Measurements from ENCODE around the gene RALB.

Gene RALB

DNA sequence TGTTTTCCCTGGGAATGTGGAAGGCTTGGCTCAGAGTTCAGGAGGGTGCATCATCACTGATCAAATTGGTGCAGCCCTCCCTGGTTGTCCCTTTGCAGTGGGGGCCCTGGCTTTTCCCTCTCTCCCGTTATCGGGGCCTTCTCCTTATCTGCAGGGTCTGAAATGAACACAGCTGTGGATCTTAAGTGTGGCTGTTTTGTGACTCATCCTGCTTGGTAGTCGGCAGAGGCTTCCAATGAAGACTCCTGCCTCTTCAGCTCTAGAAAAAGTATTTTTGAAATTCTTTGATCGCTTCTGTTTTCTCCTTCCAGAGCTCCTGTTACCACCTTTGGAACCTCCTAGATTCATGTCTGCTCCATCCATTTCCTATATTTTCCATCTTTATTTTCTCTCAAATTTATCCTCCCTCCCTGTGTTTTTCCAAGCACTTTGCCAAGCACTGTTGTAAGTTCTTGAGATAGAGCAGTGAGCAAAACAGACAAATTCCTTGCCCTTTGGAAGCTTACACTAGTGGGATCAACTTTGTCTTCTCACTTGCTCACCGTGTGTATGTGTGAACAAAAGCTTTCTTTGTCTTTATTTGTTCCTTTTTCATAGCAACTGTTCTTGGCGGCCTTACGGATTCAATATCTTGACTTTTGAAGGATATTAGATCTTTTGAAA is 45.7 kb downstream of the RALB start:
- no peak overlapping the region for H3K27ac ChIP-seq
- TF ChIP-seq EZH2 (IDR thresholded peaks at IDR 0.05) (no peak), POLR2AphosphoS5 (IDR thresholded peaks at IDR 0.05; ENCODE audit: borderline replicate concordance, low read depth, low read length) (no peak), FOXP2 (optimal IDR thresholded peaks at IDR 0.05; ENCODE audit: control extremely low read depth, extremely low read length, insufficient read depth) (no peak)
- H3K9me3 ChIP-seq (ENCODE audit: low read depth, low read length), result no peaks in the 10 kb centered on the region
- H3K4me3 ChIP-seq, result no peak overlapping the region
- H3K36me3 ChIP-seq (ENCODE audit: insufficient read depth, low read length), result no peaks in the 10 kb centered on the region
- DNase-seq (ENCODE audit: low read depth, low spot score), result no peak
- H3K9ac ChIP-seq (ENCODE audit: insufficient read length), result no peak overlapping the region

DNA sequence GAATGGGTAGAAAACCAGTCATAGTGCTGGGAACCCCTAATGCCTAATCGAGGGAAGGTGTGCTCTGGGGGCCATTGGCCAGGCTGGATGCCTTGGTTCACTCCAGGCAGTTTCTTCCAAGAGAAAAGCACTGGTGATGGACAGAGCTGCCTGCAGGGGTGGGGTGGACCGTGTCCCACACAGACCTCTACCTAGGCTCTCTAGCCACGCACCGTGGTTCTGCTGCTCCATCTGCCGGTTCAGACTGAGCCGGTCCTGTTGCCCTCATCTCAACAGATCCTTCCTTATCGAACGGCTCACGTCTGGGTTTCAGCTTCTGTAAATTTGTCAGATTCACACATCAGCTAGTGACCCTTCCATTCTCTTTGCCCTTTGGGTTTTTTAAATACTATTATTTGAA is 46.4 kb downstream of the RALB start:
- H3K36me3 ChIP-seq (ENCODE audit: insufficient read depth, low read length), result no peaks in the 10 kb centered on the region
- no peak overlapping the region for H3K4me3 ChIP-seq
- DNase-seq (ENCODE audit: low read depth, low spot score), result no peak
- H3K9me3 ChIP-seq (ENCODE audit: low read depth, low read length), result no peaks in the 10 kb centered on the region
- TF ChIP-seq FOXP2 (optimal IDR thresholded peaks at IDR 0.05; ENCODE audit: control extremely low read depth, extremely low read length, insufficient read depth), result no peak
- no peak for TF ChIP-seq EZH2 (IDR thresholded peaks at IDR 0.05)
- TF ChIP-seq POLR2AphosphoS5 (IDR thresholded peaks at IDR 0.05; ENCODE audit: borderline replicate concordance, low read depth, low read length), result no peak
- H3K9ac ChIP-seq (ENCODE audit: insufficient read length), result no peak overlapping the region
- no peak overlapping the region for H3K27ac ChIP-seq

DNA sequence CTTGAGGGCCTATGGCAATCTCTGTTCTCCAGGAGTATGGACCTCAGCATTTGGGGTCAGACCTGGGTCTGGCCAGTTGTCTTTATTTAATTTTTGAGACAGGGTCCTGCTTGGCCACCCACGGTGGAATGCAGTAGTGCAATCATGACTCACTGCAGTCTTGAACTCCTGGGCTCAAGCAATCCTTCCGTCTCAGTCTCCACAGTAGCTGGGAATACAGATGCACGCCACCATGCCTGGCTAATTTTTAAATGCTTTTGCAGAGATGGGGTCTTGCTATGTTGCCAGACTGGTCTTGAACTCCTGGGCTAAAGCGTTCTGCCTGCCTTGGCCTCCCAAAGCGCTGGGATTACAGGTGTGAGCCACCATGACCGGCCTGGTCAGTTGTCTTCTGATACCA is 46.9 kb downstream of the RALB start:
- no peak for DNase-seq (ENCODE audit: low read depth, low spot score)
- H3K4me3 ChIP-seq, result no peak overlapping the region
- no peak overlapping the region for H3K9ac ChIP-seq (ENCODE audit: insufficient read length)
- TF ChIP-seq FOXP2 (optimal IDR thresholded peaks at IDR 0.05; ENCODE audit: control extremely low read depth, extremely low read length, insufficient read depth) (no peak), EZH2 (IDR thresholded peaks at IDR 0.05) (no peak), POLR2AphosphoS5 (IDR thresholded peaks at IDR 0.05; ENCODE audit: borderline replicate concordance, low read depth, low read length) (no peak)
- no peak overlapping the region for H3K27ac ChIP-seq
- no peaks in the 10 kb centered on the region for H3K36me3 ChIP-seq (ENCODE audit: insufficient read depth, low read length)
- no peaks in the 10 kb centered on the region for H3K9me3 ChIP-seq (ENCODE audit: low read depth, low read length)

DNA sequence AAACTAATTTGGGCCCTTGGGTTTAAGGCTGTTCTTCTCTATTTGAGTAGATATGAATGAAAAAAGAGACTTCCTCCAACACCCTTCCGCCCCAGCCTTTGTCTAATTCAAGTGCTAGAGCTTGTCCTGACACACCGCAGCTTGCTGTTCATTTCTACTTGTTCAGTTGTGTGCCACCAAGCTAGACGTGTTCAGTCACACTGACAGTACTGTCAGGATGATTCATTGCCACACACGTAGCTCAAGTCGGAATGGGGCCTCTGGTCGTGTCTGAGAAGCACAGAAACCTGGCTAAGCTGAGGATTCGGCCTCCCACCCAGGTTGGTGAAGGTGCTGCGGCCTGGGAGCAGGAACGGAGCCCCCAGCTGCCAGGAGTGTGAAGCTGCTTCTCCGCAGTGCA is 47.7 kb downstream of the RALB start:
- no peak overlapping the region for H3K9ac ChIP-seq (ENCODE audit: insufficient read length)
- no peak overlapping the region for H3K27ac ChIP-seq
- no peaks in the 10 kb centered on the region for H3K9me3 ChIP-seq (ENCODE audit: low read depth, low read length)
- no peak for DNase-seq (ENCODE audit: low read depth, low spot score)
- no peak overlapping the region for H3K4me3 ChIP-seq
- no peaks in the 10 kb centered on the region for H3K36me3 ChIP-seq (ENCODE audit: insufficient read depth, low read length)
- TF ChIP-seq POLR2AphosphoS5 (IDR thresholded peaks at IDR 0.05; ENCODE audit: borderline replicate concordance, low read depth, low read length) (no peak), FOXP2 (optimal IDR thresholded peaks at IDR 0.05; ENCODE audit: control extremely low read depth, extremely low read length, insufficient read depth) (no peak), EZH2 (IDR thresholded peaks at IDR 0.05) (no peak)

DNA sequence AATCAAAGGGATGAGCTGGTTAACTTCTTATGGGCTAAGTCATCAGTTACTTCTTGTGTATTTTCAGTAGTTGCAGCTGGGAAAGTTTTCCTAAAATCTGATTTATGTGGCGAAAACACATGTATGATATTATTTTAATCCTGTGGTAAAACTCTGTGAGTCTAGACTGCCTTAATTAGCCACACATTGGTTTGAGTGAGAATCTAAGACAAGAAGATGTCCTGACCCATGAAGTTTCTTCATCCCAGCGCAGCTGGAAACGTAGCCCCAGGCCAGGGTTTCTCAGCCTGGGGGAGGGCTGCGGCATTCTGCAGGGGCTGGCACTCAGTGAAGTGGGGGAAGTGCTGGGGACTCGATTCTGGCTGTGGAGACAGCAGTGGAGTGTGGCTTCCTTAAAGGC is 48.6 kb downstream of the RALB start:
- no peak overlapping the region for H3K9ac ChIP-seq (ENCODE audit: insufficient read length)
- H3K9me3 ChIP-seq (ENCODE audit: low read depth, low read length), result no peaks in the 10 kb centered on the region
- H3K4me3 ChIP-seq, result no peak overlapping the region; the same call in 1 of the 2 replicates
- no peak overlapping the region for H3K27ac ChIP-seq
- DNase-seq (ENCODE audit: low read depth, low spot score), result peak; percentile 59
- no peaks in the 10 kb centered on the region for H3K36me3 ChIP-seq (ENCODE audit: insufficient read depth, low read length)
- no peak for TF ChIP-seq POLR2AphosphoS5 (IDR thresholded peaks at IDR 0.05; ENCODE audit: borderline replicate concordance, low read depth, low read length)
- TF ChIP-seq FOXP2 (optimal IDR thresholded peaks at IDR 0.05; ENCODE audit: control extremely low read depth, extremely low read length, insufficient read depth), result peak; percentile 40
- TF ChIP-seq EZH2 (IDR thresholded peaks at IDR 0.05), result no peak

DNA sequence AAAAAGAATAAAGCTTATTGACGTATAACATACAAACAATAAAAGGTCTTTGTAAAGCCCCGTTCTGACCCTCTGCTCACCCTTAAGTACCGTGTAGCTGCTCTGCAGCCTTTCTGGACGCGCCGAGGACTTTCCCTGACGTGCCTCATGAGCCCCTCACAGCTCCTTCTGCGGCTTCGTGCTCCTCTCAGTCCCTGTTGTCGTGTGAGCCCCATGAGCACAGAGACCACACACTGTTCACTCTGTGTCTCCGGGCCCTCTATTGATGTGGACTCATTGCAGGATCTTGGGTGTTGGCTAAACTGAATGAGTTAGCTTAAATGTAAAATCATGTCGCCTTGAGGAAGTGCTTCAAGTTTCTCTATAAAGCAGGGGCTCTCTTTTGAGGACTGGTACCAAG is 49.6 kb downstream of the RALB start:
- no peak for DNase-seq (ENCODE audit: low read depth, low spot score)
- Histone ChIP-seq H3K27ac (no peak overlapping the region), H3K4me3 (no peak overlapping the region), H3K36me3 (ENCODE audit: insufficient read depth, low read length) (no peaks in the 10 kb centered on the region), H3K9me3 (ENCODE audit: low read depth, low read length) (no peaks in the 10 kb centered on the region), H3K9ac (ENCODE audit: insufficient read length) (no peak overlapping the region)
- no peak for TF ChIP-seq EZH2 (IDR thresholded peaks at IDR 0.05)

DNA sequence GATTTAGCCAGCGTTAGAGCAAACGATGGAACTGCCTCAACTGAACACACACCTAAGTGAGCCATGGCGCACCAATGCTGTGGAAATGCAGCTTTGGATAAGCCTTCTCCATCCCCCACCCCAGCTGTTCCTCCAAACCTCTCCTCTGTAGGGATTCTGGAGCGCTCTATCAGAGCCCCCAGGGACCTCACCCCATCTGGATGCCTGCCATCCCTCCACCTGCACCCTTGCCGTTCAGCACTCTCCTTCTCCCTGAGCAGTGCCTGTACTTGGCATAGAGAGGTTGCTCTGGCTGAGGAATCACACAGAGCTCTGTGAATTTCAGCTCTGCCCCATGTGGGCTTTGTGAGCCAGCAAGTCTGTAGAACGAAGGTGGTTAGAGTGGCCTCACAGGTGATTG is 50.5 kb downstream of the RALB start:
- no peaks in the 10 kb centered on the region for H3K36me3 ChIP-seq (ENCODE audit: insufficient read depth, low read length)
- TF ChIP-seq FOXP2 (optimal IDR thresholded peaks at IDR 0.05; ENCODE audit: control extremely low read depth, extremely low read length, insufficient read depth) (no peak), EZH2 (IDR thresholded peaks at IDR 0.05) (no peak), POLR2AphosphoS5 (IDR thresholded peaks at IDR 0.05; ENCODE audit: borderline replicate concordance, low read depth, low read length) (no peak)
- H3K9ac ChIP-seq (ENCODE audit: insufficient read length), result no peak overlapping the region
- no peak overlapping the region for H3K4me3 ChIP-seq
- H3K9me3 ChIP-seq (ENCODE audit: low read depth, low read length), result no peaks in the 10 kb centered on the region
- DNase-seq (ENCODE audit: low read depth, low spot score), result no peak
- no peak overlapping the region for H3K27ac ChIP-seq

DNA sequence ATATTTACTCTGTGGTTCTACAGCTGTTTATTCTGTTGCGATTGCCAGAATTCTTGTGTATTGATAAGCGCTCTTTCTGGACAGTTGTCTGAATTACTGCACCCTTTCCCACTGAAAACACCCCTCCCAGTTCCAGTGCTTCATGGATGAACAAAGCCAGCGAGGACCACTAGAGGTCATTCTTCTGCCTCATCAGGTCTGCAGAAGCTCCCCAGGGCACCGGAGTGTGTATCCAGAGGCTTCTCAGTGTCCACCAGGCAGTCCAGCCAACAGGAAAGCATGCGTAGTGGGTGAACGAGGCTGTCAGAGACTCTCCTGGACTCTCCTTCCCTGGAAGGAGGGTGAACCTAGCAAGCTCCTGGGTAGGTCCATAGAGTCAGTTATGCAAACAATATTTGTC is 52.6 kb downstream of the RALB start:
- Histone ChIP-seq H3K36me3 (ENCODE audit: insufficient read depth, low read length) (no peaks in the 10 kb centered on the region), H3K9me3 (ENCODE audit: low read depth, low read length) (no peaks in the 10 kb centered on the region), H3K9ac (ENCODE audit: insufficient read length) (no peak overlapping the region), H3K27ac (no peak overlapping the region), H3K4me3 (no peak overlapping the region)
- TF ChIP-seq POLR2AphosphoS5 (IDR thresholded peaks at IDR 0.05; ENCODE audit: borderline replicate concordance, low read depth, low read length) (no peak), EZH2 (IDR thresholded peaks at IDR 0.05) (no peak), FOXP2 (optimal IDR thresholded peaks at IDR 0.05; ENCODE audit: control extremely low read depth, extremely low read length, insufficient read depth) (no peak)
- no peak for DNase-seq (ENCODE audit: low read depth, low spot score)

DNA sequence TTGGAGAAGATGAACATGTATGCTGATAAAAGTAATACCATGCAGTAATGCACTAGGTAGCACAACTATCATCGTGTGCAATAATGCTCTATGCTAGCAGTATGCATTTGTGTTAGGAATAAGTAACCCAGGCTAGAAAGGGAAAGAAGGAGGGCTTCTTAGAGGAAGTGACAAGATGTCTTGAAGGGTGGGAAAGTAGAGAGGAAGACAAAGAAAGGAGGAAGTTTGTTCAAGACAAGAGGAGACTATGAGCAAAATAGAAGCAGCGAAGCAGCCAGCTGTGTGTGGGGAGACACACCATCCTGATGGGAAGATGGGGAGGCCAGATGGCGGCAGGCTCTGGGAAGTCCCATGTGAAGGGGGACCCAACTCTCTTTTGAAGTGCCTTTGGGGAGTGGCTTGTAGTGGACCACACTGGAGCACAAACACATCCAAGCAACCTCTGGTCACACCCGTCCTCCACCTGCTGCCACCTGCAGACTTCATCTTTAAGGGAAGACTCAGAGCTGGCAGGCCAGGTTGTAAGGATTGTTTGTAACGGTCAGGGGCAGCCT is 53.4 kb downstream of the RALB start:
- H3K36me3 ChIP-seq (ENCODE audit: insufficient read depth, low read length), result no peaks in the 10 kb centered on the region
- DNase-seq (ENCODE audit: low read depth, low spot score), result no peak
- TF ChIP-seq FOXP2 (optimal IDR thresholded peaks at IDR 0.05; ENCODE audit: control extremely low read depth, extremely low read length, insufficient read depth) (no peak), EZH2 (IDR thresholded peaks at IDR 0.05) (no peak)

More for the DNA sequence above, 53.4 kb downstream of the RALB start:
- no peak overlapping the region for H3K9ac ChIP-seq (ENCODE audit: insufficient read length)
- no peak overlapping the region for H3K27ac ChIP-seq
- H3K4me3 ChIP-seq, result no peak overlapping the region
- H3K9me3 ChIP-seq (ENCODE audit: low read depth, low read length), result no peaks in the 10 kb centered on the region

All from SK-N-MC (cell line).